T-helper 1 cell (primary cell): Measurements from ENCODE around the gene ELP1.
"Not testable (repeated sequence)": the region's sequence is repeated elsewhere in the genome, so short reads cannot be mapped to it uniquely, and the experiment has no call there.

Experiments used
- DNase-seq, 5 donors: peaks; one replicate each; pipeline ENCODE4 v3.0.0-alpha.2; 2012 to 2020

Gene ELP1

GRCh38 chr9:108848296-108848695 lies 85.6 kb downstream of the ELP1 start:
- not testable (repeated sequence) for DNase-seq

GRCh38 chr9:108845947-108846346 lies 88.0 kb downstream of the ELP1 start:
- DNase-seq = no peak

GRCh38 chr9:108845507-108845906 lies 88.4 kb downstream of the ELP1 start:
- no peak for DNase-seq

- DNase-seq = no peak
Measured at GRCh38 chr9:108844856-108845255, 89.1 kb downstream of the ELP1 start.

- no peak for DNase-seq
Measured at GRCh38 chr9:108844391-108844790, 89.5 kb downstream of the ELP1 start.

GRCh38 chr9:108842610-108843295 lies 91.2 kb downstream of the ELP1 start:
- DNase-seq = peak in 1 of 5 donors; percentile 12

GRCh38 chr9:108839561-108839960 lies 94.4 kb downstream of the ELP1 start:
- DNase-seq = not testable (repeated sequence)

GRCh38 chr9:108838017-108838416 lies 95.9 kb downstream of the ELP1 start:
- no peak for DNase-seq

GRCh38 chr9:108837530-108837929 lies 96.4 kb downstream of the ELP1 start:
- DNase-seq = no peak

- DNase-seq = no peak
Measured at GRCh38 chr9:108836781-108837180, 97.1 kb downstream of the ELP1 start.

- DNase-seq = no peak
Measured at GRCh38 chr9:108836319-108836718, 97.6 kb downstream of the ELP1 start.

GRCh38 chr9:108835831-108836230 lies 98.1 kb downstream of the ELP1 start:
- no peak for DNase-seq

- no peak for DNase-seq
Measured at GRCh38 chr9:108834959-108835665, 98.8 kb downstream of the ELP1 start.

GRCh38 chr9:108832179-108832500 lies 101.8 kb downstream of the ELP1 start:
- DNase-seq = no peak

- DNase-seq = no peak
Measured at GRCh38 chr9:108831496-108832178, 102.3 kb downstream of the ELP1 start.

GRCh38 chr9:108830272-108830671 lies 103.7 kb downstream of the ELP1 start:
- no peak for DNase-seq

GRCh38 chr9:108823829-108824228 lies 110.1 kb downstream of the ELP1 start:
- DNase-seq = no peak
